Measurements from ENCODE around the gene MDGA2. TPM values are rescaled to one million over a fixed set of nuclear protein-coding genes. Genes with fewer than 3 reads are reported as not detected.

The MDGA2 gene
- total and polyA plus RNA-seq, 9 of the 15 experiments (the other 6 are each of a cell fraction or from before 2014, with no cell fraction given): 0.01 to 0.18 (median 0.03) TPM; not detected in 5

DNA sequence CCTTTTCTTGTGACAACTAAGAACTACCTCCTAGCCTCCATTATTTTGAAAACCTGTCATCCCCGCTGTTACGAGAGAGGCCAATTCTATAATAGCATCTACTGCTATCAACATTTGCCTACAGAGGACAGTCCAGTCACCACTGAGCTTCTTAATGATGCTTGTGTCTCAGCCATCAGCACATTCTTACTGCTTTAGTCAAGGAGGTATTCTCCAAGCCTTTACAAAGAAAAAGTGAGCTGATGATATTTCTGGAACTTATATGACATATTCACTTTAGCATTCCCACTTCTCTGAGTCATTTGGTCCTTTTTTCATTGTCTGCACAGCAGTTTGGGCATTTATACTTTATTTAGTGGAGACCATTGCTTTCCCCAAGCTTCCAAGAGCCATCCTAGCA, 526.1 kb downstream of the MDGA2 start:
- TF ChIP-seq KDM2B (CRISPR knock-in tag; IDR thresholded peaks at IDR 0.05): no peak
- TF ChIP-seq ZKSCAN8 (CRISPR knock-in tag; IDR thresholded peaks at IDR 0.05): no peak
- TF ChIP-seq PREB (CRISPR knock-in tag; IDR thresholded peaks at IDR 0.05): no peak
- no peak for ATAC-seq
- Histone ChIP-seq H3K27me3 (ENCODE audit: control insufficient read depth in 2 of 2, insufficient read depth in 2 of 2, low read length in 2 of 2) (no peaks in the 10 kb centered on the region), H3K4me2 (ENCODE audit: insufficient read depth, low read length) (no peak overlapping the region), H4K20me1 (replicated peaks; ENCODE audit: control insufficient read depth, insufficient read depth, low read length) (no peaks in the 10 kb centered on the region), H3K79me2 (ENCODE audit: control insufficient read depth, insufficient read depth, low read length) (no peaks in the 10 kb centered on the region), H3K27ac (ENCODE audit: extremely low read depth, low read depth, low read length) (no peak overlapping the region), H3K9me3 (replicated peaks; ENCODE audit: control insufficient read depth, insufficient read depth, low read depth, low read length) (no peaks in the 10 kb centered on the region), H3K36me3 (ENCODE audit: control insufficient read depth, insufficient read depth, low read length) (no peaks in the 10 kb centered on the region), H2AFZ (ENCODE audit: low read depth, low read length) (no peak overlapping the region), H3K9ac (ENCODE audit: insufficient read depth in 1 of 2, low read depth in 2 of 2, low read length in 2 of 2) (no peak overlapping the region), H3K4me1 (replicated peaks in 1 of 2; ENCODE audit: control insufficient read depth in 2 of 2, insufficient read depth in 2 of 2, low read length in 2 of 2) (no peaks in the 10 kb centered on the region), H3K4me3 (no peak overlapping the region), H3K9me1 (ENCODE audit: control insufficient read depth, insufficient read depth, low read length) (no peaks in the 10 kb centered on the region)
- DNase-seq (ENCODE audit: extremely low read depth in 1 of 4, low spot score in 3 of 4): no peak
- CTCF ChIA-PET (ENCODE audit: low intra/inter-chr PET ratio): no interaction called here
- in situ Hi-C loops (cut with MboI) (no loop called here), intact Hi-C loops (cut with micrococcal nuclease) (no loop called here)
- WGBS (ENCODE audit: insufficient coverage, low coverage, missing lambda C conversion rate): 0% methylated on average over 1 of the region's 2 CpGs
- no TSS peak for BruUV-seq (replicated peaks)
- POLR2A ChIA-PET: no interaction called here
- FAIRE-seq: no peak

- Histone ChIP-seq H2AFZ (ENCODE audit: low read depth, low read length) (no peak overlapping the region), H3K9ac (ENCODE audit: insufficient read depth in 1 of 2, low read depth in 2 of 2, low read length in 2 of 2) (no peak overlapping the region), H3K27me3 (ENCODE audit: control insufficient read depth in 2 of 2, insufficient read depth in 2 of 2, low read length in 2 of 2) (no peaks in the 10 kb centered on the region), H3K4me3 (no peak overlapping the region), H3K27ac (ENCODE audit: extremely low read depth, low read depth, low read length) (no peak overlapping the region), H3K36me3 (ENCODE audit: control insufficient read depth, insufficient read depth, low read length) (no peaks in the 10 kb centered on the region), H3K9me3 (replicated peaks; ENCODE audit: control insufficient read depth, insufficient read depth, low read depth, low read length) (no peaks in the 10 kb centered on the region), H3K4me2 (ENCODE audit: insufficient read depth, low read length) (no peak overlapping the region), H3K79me2 (ENCODE audit: control insufficient read depth, insufficient read depth, low read length) (no peaks in the 10 kb centered on the region), H3K9me1 (ENCODE audit: control insufficient read depth, insufficient read depth, low read length) (no peaks in the 10 kb centered on the region), H3K4me1 (replicated peaks in 1 of 2; ENCODE audit: control insufficient read depth in 2 of 2, insufficient read depth in 2 of 2, low read length in 2 of 2) (no peaks in the 10 kb centered on the region), H4K20me1 (replicated peaks; ENCODE audit: control insufficient read depth, insufficient read depth, low read length) (no peaks in the 10 kb centered on the region)
- no peak for FAIRE-seq
- no TSS peak for BruUV-seq (replicated peaks)
- DNase-seq (ENCODE audit: extremely low read depth in 1 of 4, low spot score in 3 of 4): no peak
- ChIA-PET CTCF (ENCODE audit: low intra/inter-chr PET ratio) (no interaction called here), POLR2A (no interaction called here)
- no peak for TF ChIP-seq HIVEP1 (CRISPR knock-in tag; IDR thresholded peaks at IDR 0.05)
- no peak for TF ChIP-seq ETS2 (tag; IDR thresholded peaks at IDR 0.05; ENCODE audit: borderline replicate concordance, poor library complexity, severe bottlenecking)
- no peak for TF ChIP-seq ZSCAN29 (IDR thresholded peaks at IDR 0.05)
- no peak for TF ChIP-seq FOXK2 (conservative IDR thresholded peaks at IDR 0.05 in 1 of 2, IDR thresholded peaks at IDR 0.05 in 1 of 2; ENCODE audit: low read depth in 2 of 2)
- TF ChIP-seq ZNF668 (CRISPR knock-in tag; IDR thresholded peaks at IDR 0.05): no peak
- TF ChIP-seq, protein P1, sequence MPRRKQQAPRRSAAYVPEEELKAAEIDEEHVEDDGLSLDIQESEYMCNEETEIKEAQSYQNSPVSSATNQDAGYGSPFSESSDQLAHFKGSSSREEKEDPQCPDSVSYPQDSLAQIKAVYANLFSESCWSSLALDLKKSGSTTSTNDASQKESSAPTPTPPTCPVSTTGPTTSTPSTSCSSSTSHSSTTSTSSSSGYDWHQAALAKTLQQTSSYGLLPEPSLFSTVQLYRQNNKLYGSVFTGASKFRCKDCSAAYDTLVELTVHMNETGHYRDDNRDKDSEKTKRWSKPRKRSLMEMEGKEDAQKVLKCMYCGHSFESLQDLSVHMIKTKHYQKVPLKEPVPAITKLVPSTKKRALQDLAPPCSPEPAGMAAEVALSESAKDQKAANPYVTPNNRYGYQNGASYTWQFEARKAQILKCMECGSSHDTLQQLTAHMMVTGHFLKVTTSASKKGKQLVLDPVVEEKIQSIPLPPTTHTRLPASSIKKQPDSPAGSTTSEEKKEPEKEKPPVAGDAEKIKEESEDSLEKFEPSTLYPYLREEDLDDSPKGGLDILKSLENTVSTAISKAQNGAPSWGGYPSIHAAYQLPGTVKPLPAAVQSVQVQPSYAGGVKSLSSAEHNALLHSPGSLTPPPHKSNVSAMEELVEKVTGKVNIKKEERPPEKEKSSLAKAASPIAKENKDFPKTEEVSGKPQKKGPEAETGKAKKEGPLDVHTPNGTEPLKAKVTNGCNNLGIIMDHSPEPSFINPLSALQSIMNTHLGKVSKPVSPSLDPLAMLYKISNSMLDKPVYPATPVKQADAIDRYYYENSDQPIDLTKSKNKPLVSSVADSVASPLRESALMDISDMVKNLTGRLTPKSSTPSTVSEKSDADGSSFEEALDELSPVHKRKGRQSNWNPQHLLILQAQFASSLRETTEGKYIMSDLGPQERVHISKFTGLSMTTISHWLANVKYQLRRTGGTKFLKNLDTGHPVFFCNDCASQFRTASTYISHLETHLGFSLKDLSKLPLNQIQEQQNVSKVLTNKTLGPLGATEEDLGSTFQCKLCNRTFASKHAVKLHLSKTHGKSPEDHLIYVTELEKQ (CRISPR knock-in tag; IDR thresholded peaks at IDR 0.05): no peak
- TF ChIP-seq CEBPG (CRISPR knock-in tag; IDR thresholded peaks at IDR 0.05): no peak
- TF ChIP-seq CEBPG (tag; conservative IDR thresholded peaks at IDR 0.05 in 1 of 2, IDR thresholded peaks at IDR 0.05 in 1 of 2): 0 out of 4 replicates have a peak, but pooled peaks of 1 of the 2 experiments have one; percentile 11
- no peak for TF ChIP-seq KLF16 (IDR thresholded peaks at IDR 0.05)
- in situ Hi-C loops (cut with MboI) (no loop called here), intact Hi-C loops (cut with micrococcal nuclease) (no loop called here)
- WGBS (ENCODE audit: insufficient coverage, low coverage, missing lambda C conversion rate): 4% methylated on average over 3 of the region's 3 CpGs
- no peak for ATAC-seq
Observed at GRCh38 chr14:47148686-47149085, 526.7 kb downstream of the MDGA2 start.

All from K562 (cell line).